ENCODE data around the gene CHCHD6. TPM values are rescaled to one million over a fixed set of nuclear protein-coding genes. Genes with fewer than 3 reads are reported as not detected.

CHCHD6 gene
- total RNA-seq, 4 donors from 2014 or later: 15.6 to 25.8 (median 21.2) TPM

- 90 to 91% methylated on average over 9 of the region's 9 CpGs for WGBS, 2 donors
- intact Hi-C loops (cut with DNase I; ENCODE audit: low total_unique reads): no loop called here
- TF ChIP-seq, protein P1, sequence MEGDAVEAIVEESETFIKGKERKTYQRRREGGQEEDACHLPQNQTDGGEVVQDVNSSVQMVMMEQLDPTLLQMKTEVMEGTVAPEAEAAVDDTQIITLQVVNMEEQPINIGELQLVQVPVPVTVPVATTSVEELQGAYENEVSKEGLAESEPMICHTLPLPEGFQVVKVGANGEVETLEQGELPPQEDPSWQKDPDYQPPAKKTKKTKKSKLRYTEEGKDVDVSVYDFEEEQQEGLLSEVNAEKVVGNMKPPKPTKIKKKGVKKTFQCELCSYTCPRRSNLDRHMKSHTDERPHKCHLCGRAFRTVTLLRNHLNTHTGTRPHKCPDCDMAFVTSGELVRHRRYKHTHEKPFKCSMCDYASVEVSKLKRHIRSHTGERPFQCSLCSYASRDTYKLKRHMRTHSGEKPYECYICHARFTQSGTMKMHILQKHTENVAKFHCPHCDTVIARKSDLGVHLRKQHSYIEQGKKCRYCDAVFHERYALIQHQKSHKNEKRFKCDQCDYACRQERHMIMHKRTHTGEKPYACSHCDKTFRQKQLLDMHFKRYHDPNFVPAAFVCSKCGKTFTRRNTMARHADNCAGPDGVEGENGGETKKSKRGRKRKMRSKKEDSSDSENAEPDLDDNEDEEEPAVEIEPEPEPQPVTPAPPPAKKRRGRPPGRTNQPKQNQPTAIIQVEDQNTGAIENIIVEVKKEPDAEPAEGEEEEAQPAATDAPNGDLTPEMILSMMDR (IDR thresholded peaks at IDR 0.05): no peak
- TF ChIP-seq POLR2A (IDR thresholded peaks at IDR 0.05): no peak
- no peak overlapping the region for H3K4me3 ChIP-seq (ENCODE audit: low read depth, poor library complexity, severe bottlenecking)
- DNase-seq (ENCODE audit: low spot score in 2 of 2): no peak
Measured at GRCh38 chr3:126835472-126836219, 131.6 kb downstream of the CHCHD6 start.

- 92 to 96% methylated on average over 10 of the region's 10 CpGs for WGBS, 2 donors
- intact Hi-C loops (cut with DNase I; ENCODE audit: low total_unique reads): no loop called here
Measured at GRCh38 chr3:126836220-126836860, 132.3 kb downstream of the CHCHD6 start.

DNA sequence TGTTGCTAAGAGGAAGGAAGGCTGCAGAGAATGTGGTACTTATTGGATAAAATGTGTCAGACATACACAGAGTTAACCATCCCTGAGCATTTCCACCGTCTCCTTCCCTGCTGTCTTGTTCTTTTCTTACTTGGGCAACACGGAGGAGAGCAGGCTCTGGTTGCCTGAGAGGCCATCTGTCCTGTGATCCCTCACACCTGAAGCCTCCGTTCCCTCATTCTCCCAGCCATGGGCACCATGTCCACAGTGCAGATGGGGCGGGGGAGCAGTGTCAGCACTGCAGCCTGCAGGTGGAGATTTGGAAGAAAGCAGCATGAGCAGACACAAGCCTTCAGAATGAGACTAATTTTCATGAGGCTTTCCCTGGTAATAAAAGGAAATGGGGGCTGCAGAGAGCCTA lies 133.7 kb downstream of the CHCHD6 start:
- 86% methylated on average over 4 of the region's 4 CpGs for WGBS, 2 donors
- intact Hi-C loops (cut with DNase I; ENCODE audit: low total_unique reads): no loop called here
- DNase-seq (ENCODE audit: low spot score in 2 of 2): no peak
- TF ChIP-seq POLR2A (IDR thresholded peaks at IDR 0.05): no peak
- TF ChIP-seq, protein P1 (IDR thresholded peaks at IDR 0.05): no peak
- no peak overlapping the region for H3K4me3 ChIP-seq (ENCODE audit: low read depth, poor library complexity, severe bottlenecking)

More at GRCh38 chr3:126836220-126836860, 132.3 kb downstream of the CHCHD6 start:
- no peak for TF ChIP-seq POLR2A (IDR thresholded peaks at IDR 0.05)
- TF ChIP-seq, protein P1 (IDR thresholded peaks at IDR 0.05): no peak
- DNase-seq (ENCODE audit: low spot score in 2 of 2): no peak
- no peak overlapping the region for H3K4me3 ChIP-seq (ENCODE audit: low read depth, poor library complexity, severe bottlenecking)

GRCh38 chr3:126845920-126846715 lies 142.1 kb downstream of the CHCHD6 start:
- WGBS, 2 donors: 81 to 90% methylated on average over 2 of the region's 2 CpGs
- intact Hi-C loops (cut with DNase I; ENCODE audit: low total_unique reads): no loop called here
- DNase-seq (ENCODE audit: low spot score in 2 of 2): no peak
- TF ChIP-seq, protein P1 (IDR thresholded peaks at IDR 0.05): no peak
- no peak for TF ChIP-seq POLR2A (IDR thresholded peaks at IDR 0.05)
- no peak overlapping the region for H3K4me3 ChIP-seq (ENCODE audit: low read depth, poor library complexity, severe bottlenecking)

DNA sequence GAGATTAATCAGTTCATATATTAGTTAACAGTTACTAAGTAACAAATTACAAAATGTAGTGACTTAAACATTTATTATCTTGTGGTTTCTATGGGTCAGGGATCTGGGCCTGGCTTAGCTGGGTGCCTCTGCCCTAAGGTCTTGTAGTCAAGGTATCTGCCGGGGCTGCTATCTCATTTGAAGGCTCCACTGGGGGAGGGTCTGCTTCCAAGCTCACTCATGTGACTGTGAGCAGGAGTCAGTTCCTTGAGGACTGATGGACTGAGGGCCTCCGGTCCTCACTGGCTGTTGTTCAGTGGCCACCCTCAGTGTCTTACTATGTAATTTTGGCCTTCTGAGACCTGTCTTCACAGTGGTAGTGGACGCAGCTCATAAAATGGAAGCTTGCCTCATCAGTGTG lies 143.0 kb downstream of the CHCHD6 start:
- 97% methylated on average over 3 of the region's 3 CpGs for WGBS, 2 donors

More for the DNA sequence above, 143.0 kb downstream of the CHCHD6 start:
- intact Hi-C loops (cut with DNase I; ENCODE audit: low total_unique reads): no loop called here
- DNase-seq (ENCODE audit: low spot score in 2 of 2): no peak
- TF ChIP-seq, protein P1 (IDR thresholded peaks at IDR 0.05): no peak
- no peak for TF ChIP-seq POLR2A (IDR thresholded peaks at IDR 0.05)
- H3K4me3 ChIP-seq (ENCODE audit: low read depth, poor library complexity, severe bottlenecking): no peak overlapping the region
